Measurements from ENCODE around the gene ZNF446. TPM values are rescaled to one million over a fixed set of nuclear protein-coding genes. Genes with fewer than 3 reads are reported as not detected.

ZNF446 gene
- total RNA-seq, 1 donor from 2014 or later, result 6.0 TPM

- H3K9ac ChIP-seq (ENCODE audit: low read length), result no peak overlapping the region
- no peak overlapping the region for H2AFZ ChIP-seq (ENCODE audit: low read depth, low read length)
- peaks cover 16% of the 10 kb centered on the region for H4K20me1 ChIP-seq (ENCODE audit: insufficient read depth, low read length)
- Mint-ChIP-seq H3K27me3 (ENCODE audit: low read depth, unreplicated experiment) (no peaks in the 10 kb centered on the region), H3K4me1 (ENCODE audit: low read depth, unreplicated experiment) (peaks cover 26% of the 10 kb centered on the region), H3K36me3 (ENCODE audit: low read depth, unreplicated experiment) (peaks cover 17% of the 10 kb centered on the region), H3K27ac (ENCODE audit: unreplicated experiment) (no peak overlapping the region), H3K9me3 (ENCODE audit: unreplicated experiment) (no peaks in the 10 kb centered on the region), H3K4me3 (ENCODE audit: unreplicated experiment) (no peak overlapping the region)
- peaks cover 31% of the 10 kb centered on the region for H3K4me1 ChIP-seq (ENCODE audit: insufficient read depth, low read length)
- no peak for FAIRE-seq
- H3K27me3 ChIP-seq (ENCODE audit: insufficient read depth, low read length), result no peaks in the 10 kb centered on the region
- TF ChIP-seq CTCF (IDR thresholded peaks at IDR 0.05; ENCODE audit: insufficient read depth, low read depth, low read length), result no peak
- no peak for TF ChIP-seq EZH2 (IDR thresholded peaks at IDR 0.05; ENCODE audit: insufficient read depth, low read length)
- H3K4me2 ChIP-seq (ENCODE audit: low read length), result no peak overlapping the region
- H3K36me3 ChIP-seq (ENCODE audit: insufficient read depth, low read length), result peaks cover 3% of the 10 kb centered on the region
- no peaks in the 10 kb centered on the region for H3K79me2 ChIP-seq (ENCODE audit: insufficient read depth, low read length)
- no peaks in the 10 kb centered on the region for H3K9me3 ChIP-seq (ENCODE audit: insufficient read depth, low read depth, low read length)
- H3K4me3 ChIP-seq (ENCODE audit: insufficient read depth, low read depth, low read length), result no peak overlapping the region
- no peak for DNase-seq (ENCODE audit: low read depth)
- H3K27ac ChIP-seq (ENCODE audit: low read depth, low read length), result no peak overlapping the region
Observed at GRCh38 chr19:58477871-58478270, 1.7 kb downstream of the ZNF446 start.

GRCh38 chr19:58479303-58479702 is 3.2 kb downstream of the ZNF446 start:
- H3K27me3 Mint-ChIP-seq (ENCODE audit: low read depth, unreplicated experiment), result no peaks in the 10 kb centered on the region
- H3K27ac Mint-ChIP-seq (ENCODE audit: unreplicated experiment), result peak overlapping the region; percentile 69
- peaks cover 21% of the 10 kb centered on the region for H3K4me1 ChIP-seq (ENCODE audit: insufficient read depth, low read length)

More at GRCh38 chr19:58479303-58479702, 3.2 kb downstream of the ZNF446 start:
- no peak overlapping the region for H3K4me2 ChIP-seq (ENCODE audit: low read length)
- Mint-ChIP-seq H3K9me3 (ENCODE audit: unreplicated experiment) (no peaks in the 10 kb centered on the region), H3K36me3 (ENCODE audit: low read depth, unreplicated experiment) (peaks cover 12% of the 10 kb centered on the region), H3K4me1 (ENCODE audit: low read depth, unreplicated experiment) (peaks cover 17% of the 10 kb centered on the region), H3K4me3 (ENCODE audit: unreplicated experiment) (no peak overlapping the region)
- H3K36me3 ChIP-seq (ENCODE audit: insufficient read depth, low read length), result no peaks in the 10 kb centered on the region
- no peak for DNase-seq (ENCODE audit: low read depth)
- FAIRE-seq, result no peak
- H3K4me3 ChIP-seq (ENCODE audit: insufficient read depth, low read depth, low read length), result no peak overlapping the region
- no peaks in the 10 kb centered on the region for H3K9me3 ChIP-seq (ENCODE audit: insufficient read depth, low read depth, low read length)
- no peak overlapping the region for H2AFZ ChIP-seq (ENCODE audit: low read depth, low read length)
- no peaks in the 10 kb centered on the region for H3K79me2 ChIP-seq (ENCODE audit: insufficient read depth, low read length)
- H3K27ac ChIP-seq (ENCODE audit: low read depth, low read length), result no peak overlapping the region
- peaks cover 2% of the 10 kb centered on the region for H4K20me1 ChIP-seq (ENCODE audit: insufficient read depth, low read length)
- no peak for TF ChIP-seq CTCF (IDR thresholded peaks at IDR 0.05; ENCODE audit: insufficient read depth, low read depth, low read length)
- TF ChIP-seq EZH2 (IDR thresholded peaks at IDR 0.05; ENCODE audit: insufficient read depth, low read length), result no peak
- no peak overlapping the region for H3K9ac ChIP-seq (ENCODE audit: low read length)
- H3K27me3 ChIP-seq (ENCODE audit: insufficient read depth, low read length), result no peaks in the 10 kb centered on the region

Measured in astrocyte (in vitro differentiated cells and primary cell).